ENCODE measurements around the gene EMC10.

DNA sequence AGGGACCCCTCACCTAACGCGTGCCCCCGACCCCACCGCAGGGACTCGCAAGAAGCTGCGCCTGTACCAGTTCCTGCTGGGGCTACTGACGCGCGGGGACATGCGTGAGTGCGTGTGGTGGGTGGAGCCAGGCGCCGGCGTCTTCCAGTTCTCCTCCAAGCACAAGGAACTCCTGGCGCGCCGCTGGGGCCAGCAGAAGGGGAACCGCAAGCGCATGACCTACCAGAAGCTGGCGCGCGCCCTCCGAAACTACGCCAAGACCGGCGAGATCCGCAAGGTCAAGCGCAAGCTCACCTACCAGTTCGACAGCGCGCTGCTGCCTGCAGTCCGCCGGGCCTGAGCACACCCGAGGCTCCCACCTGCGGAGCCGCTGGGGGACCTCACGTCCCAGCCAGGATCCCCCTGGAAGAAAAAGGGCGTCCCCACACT is 48.3 kb upstream of the EMC10 start:
- no peak for TF ChIP-seq ZNF274 (IDR thresholded peaks at IDR 0.05; ENCODE audit: low read depth, low read length)
- no peak for TF ChIP-seq SUZ12 (IDR thresholded peaks at IDR 0.05; ENCODE audit: extremely low read depth, insufficient read depth, insufficient read length)
- no peak for TF ChIP-seq YY1 (IDR thresholded peaks at IDR 0.05; ENCODE audit: insufficient read depth, insufficient read length)
